ENCODE data around the gene ATF7.
"Not testable (repeated sequence)": the region's sequence is repeated elsewhere in the genome, so short reads cannot be mapped to it uniquely, and the experiment has no call there.

ATF7 gene

DNA sequence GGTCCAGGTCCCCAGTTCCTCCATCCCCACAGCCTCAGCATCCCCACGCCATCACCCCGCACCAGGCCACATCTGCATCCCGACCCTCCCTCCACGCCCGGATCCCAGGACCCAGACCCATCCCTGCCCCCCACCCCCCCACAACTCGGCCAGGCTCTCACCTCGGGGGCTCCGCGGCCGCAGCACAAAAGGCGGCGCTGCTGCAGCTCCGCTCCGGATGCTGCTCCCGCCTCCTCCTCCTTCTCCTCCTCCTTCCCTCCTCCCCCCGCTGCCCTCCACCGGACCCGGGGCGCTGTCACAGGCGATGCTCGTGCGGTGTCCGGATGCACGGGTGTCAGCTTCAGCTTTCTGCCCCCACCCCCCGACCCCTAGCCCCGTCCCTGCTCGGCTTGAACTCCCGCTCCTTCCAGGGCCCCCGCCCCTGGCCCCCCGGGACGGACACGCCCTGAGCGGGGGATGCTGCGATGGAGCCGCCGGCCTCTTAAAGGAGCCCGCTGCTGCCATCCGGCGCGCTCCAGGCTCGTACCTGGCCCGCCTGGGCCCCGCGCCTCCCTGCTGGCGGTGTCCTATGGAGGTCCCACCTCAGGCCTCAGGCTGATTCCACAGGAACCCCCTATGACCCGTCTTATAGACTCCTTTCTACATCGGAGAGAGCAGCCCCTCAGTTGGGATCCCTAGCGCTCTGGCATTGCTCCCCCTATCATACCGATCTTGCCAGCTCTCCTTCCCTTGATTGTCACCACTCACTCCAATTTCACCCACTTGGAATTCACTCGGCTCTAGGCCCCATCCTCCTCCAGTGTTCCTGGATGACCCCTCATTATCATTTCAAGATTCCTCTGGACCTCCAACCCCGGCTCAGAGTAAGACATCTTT, 126.7 kb downstream of the ATF7 start, which contains the start of gene MAP3K12:
MAP3K12 (minus strand) TSS at position 193 of the 876 bp plus-strand sequence. CDS start 12,067 bp downstream, outside the sequence.
- peak; percentile 30 to 70 (median 44) for DNase-seq

GRCh38 chr12:53498235-53498630, 127.9 kb downstream of the ATF7 start:
- no peak for DNase-seq

- DNase-seq = no peak
Measured at GRCh38 chr12:53497461-53497860, 128.7 kb downstream of the ATF7 start.

DNA sequence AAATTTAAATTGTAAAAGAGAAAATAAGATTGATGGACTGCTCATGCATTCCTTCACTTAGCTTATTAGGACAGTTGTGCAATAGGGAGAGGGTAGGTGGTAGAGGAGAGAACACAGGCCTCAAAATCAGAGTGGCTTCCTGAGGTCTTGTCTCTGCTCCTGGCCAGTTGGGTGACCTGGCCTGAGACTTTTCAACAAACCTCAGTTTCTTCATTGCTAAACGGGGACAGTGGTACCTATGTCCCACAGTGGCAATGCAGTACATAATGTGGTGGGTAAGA, 129.5 kb downstream of the ATF7 start:
- no peak for DNase-seq

GRCh38 chr12:53495903-53496751, 130.1 kb downstream of the ATF7 start:
- peak; percentile 55 to 70 (median 59) for DNase-seq

GRCh38 chr12:53493610-53494391, 132.4 kb downstream of the ATF7 start:
- no peak for DNase-seq

- peak; percentile 86 to 94 (median 88) for DNase-seq
Measured at GRCh38 chr12:53492830-53493609, 133.2 kb downstream of the ATF7 start.

DNA sequence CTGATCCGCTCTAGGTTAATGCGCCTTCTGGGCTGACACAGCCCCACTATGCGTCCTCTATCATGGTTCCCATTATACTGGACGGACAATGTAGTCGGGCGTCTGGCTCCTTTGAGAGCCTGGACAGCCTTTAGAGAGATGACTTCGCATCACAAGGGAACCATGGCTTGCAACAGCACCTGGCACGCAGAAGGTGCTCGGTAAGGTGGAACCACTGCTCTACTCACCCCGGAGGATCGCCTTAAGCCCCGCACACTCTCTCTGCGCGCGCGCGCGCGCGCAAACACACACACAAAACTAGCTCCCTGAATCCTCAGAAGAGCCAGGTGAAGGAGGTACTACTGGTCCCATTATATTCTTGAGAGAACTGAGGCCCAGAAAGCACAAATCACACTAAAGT, 134.0 kb downstream of the ATF7 start:
- no peak for DNase-seq

DNA sequence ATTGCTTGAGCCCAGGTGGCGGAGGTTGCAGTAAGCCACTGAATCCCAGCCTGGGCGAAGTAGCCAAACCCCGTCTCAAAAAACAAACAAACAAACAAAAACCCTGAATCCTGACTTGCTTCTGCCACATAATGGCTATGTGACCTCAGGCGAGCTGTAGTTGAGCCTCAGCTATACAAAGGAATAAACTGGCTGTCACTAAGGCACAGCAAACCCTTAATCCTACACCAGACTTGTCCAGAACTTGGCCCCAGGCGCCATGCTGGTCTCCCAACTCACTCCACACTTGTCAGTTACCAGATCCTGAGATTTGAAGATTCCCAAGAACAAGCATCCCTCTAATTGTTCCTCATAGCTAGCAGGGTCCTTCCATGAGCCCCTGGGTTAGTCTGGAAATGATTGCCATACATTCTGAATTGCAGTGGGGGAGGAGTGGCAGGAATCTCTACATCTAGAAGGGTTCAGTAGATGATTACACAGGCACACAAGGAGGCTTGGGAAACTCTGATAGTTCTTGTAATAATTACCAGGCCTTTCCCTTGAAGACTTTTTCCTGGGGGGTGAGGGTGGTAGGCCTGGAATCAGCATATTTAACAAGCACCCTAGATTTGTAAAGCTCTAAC, 136.8 kb downstream of the ATF7 start:
- DNase-seq = no peak

- no peak for DNase-seq
Measured at GRCh38 chr12:53486736-53487487, 139.3 kb downstream of the ATF7 start.

DNA sequence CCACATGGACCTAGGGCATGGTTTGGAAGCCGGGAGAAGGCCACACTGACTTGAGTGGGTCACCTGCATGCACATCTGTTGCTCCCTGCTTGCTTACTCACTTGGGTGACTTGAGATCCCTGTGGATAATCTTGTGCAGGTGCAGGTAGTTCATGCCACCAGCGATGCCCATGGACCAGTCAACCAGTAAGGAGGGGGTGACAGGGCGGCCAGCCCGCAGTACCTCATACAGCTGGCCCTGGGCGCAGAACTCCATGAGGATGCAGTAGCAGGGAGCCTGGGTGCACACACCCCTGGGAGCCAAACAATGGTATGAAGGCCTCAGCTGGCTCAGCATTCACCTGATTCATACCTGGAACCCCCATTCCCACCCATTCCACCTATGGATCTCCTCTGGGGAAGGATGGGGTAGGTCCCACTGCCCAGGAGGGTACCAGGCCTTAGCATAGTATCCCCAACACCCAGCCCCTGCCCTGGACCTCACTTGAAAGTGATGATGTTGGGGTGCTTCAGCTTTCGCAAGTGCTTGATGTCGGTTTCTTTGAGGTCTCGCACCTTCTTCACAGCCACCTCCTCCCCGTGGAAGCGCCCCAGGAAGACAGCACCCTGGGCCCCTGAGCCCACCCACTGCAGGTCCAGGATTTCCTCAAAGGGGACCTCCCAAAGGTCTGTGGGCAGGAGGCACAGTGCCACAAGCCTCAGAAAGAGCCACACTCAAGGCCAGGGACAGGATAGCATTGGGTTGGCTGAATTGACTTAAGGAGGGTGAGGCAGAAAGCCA, 140.0 kb downstream of the ATF7 start:
- DNase-seq = no peak

- no peak for DNase-seq
Measured at GRCh38 chr12:53484686-53485575, 141.3 kb downstream of the ATF7 start.

DNA sequence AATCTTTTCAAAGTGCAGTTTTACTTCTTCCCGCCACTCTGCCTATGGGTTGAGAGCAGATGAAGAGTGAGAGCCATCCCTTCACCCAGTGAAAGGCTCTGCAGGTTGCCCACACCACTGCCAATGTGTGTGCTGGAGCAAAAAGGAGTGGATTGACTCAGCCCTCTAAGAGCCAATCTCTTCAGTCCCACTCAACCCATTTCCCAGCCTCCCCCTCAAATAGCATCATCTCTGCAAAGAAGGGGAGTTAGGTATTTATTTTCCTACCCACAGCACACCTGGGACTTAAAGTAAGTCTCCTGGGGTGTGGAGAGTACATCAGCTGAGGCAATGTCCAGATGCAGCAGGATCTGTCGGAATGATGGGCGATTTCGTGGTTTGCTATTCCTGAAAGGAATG, 142.2 kb downstream of the ATF7 start:
- no peak for DNase-seq

DNA sequence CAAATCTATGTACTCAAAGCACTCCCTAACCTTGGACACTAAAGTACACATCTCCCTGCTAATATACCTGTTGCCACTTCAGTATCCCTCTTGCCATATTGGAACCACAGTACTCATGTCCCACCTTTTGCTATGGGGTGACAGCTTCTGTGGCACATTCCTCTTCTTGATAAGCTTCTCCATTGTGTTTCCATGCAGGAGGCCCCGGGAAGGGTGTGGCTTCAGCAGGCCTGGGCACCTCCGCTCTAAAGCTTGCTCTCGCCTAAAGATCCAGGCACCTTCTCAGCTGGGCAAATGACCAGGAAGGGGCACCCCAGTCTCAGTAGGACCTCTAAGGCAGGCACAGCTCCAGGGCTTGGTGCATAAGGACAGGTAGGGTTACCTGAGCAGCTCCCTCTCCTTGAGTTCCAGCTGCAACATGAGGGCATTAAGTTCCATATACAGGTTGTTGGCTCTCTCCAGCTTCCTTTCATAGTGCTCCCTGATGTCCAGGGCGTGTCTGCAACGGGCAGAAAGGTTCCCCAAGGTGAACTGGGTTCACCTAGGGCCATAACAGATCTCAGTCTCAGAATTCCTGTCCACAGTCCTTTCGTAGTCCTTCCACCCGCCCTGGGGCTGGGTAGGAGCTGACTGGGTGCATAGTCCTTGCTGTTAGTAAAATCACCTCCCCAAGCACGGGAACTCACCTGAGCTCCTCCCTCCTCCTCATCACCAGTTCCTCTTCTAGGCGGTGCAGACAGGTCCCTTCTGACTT, 142.8 kb downstream of the ATF7 start:
- DNase-seq = no peak

GRCh38 chr12:53482626-53483168, 143.5 kb downstream of the ATF7 start:
- no peak for DNase-seq

GRCh38 chr12:53481939-53482586, 144.1 kb downstream of the ATF7 start:
- DNase-seq = no peak

DNA sequence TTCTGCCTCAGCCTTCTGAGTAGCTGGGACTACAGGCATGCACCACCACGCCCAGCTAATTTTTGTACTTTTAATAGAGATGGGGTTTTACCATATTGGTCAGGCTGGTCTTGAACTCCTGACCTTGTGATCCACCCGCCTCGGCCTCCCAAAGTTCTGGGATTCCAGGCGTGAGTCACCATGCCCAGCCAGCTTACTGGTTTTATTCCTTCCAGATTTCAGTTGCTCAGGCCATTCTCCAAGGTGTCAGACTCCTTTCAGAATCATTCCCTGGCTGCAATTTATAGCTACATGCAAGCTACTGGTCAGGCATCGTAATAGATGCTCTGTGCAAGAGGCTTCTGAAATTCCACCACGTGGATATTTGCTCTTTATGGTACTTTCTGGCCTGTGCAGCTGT, 144.7 kb downstream of the ATF7 start:
- not testable (repeated sequence) for DNase-seq
